Endothelial cell of umbilical vein (primary cell): ENCODE measurements around the gene MCF2L. TPM values are rescaled to one million over a fixed set of nuclear protein-coding genes. Genes with fewer than 3 reads are reported as not detected.
"Not testable (repeated sequence)": the region's sequence is repeated elsewhere in the genome, so short reads cannot be mapped to it uniquely, and the experiment has no call there.

Source experiments
- BruUV-seq: library from RNA; stranded (reverse); fragments of 400-500 nt; replicated peaks from 2 replicates; lab custom pipeline; 2021; lab: Mats Ljungman, UMichigan
- CTCF ChIA-PET: fragments of 300-600, 350-600 bp; sonication (Branson Sonifier 250); formaldehyde crosslinking; loops from one replicate; lab custom pipeline; 2021; ENCODE audit warnings: antibody characterized with exemption, inconsistent platforms; lab: Charles Lee
- POLR2A ChIA-PET: fragments of 300-600, 350-600 bp; sonication (Branson Sonifier 250); formaldehyde crosslinking; loops from one replicate; lab custom pipeline; 2021; ENCODE audit warnings: antibody characterized with exemption, inconsistent platforms; lab: Charles Lee
- DNase-seq: peaks from one replicate; pipeline ENCODE4 v3.0.0-alpha.2; 2011; ENCODE audit warnings: low read depth, low spot score
- FAIRE-seq: peaks from 2 replicates; lab custom pipeline; 2011; peaks lifted over from hg19 to GRCh38; lab: Jason Lieb, UNC
- H2AFZ ChIP-seq: 2 replicates; pipeline ENCODE4 v1.6.0; 2012; ENCODE audit warnings: low read depth, low read length, control low read depth, inconsistent platforms
- H3K27ac ChIP-seq: 2 replicates; pipeline ENCODE4 v1.5.1; 2011; ENCODE audit warnings: low read depth, mild to moderate bottlenecking, control low read depth, low read length, moderate library complexity; ENCODE audit not compliant: insufficient read depth
- H3K27me3 ChIP-seq, 2 experiments: 2 replicates each; pipeline versions ENCODE4 v1.6.0 to v1.6.1; 2011; ENCODE audit warnings: low read length in 2 of 2, mixed read lengths in 1 of 2; ENCODE audit not compliant: control insufficient read depth in 2 of 2, insufficient read depth in 2 of 2
- H3K36me3 ChIP-seq, 2 experiments: 2 replicates in 1 of 2; 3 replicates in 1 of 2; pipeline ENCODE4 v1.5.1; 2011; ENCODE audit warnings: low read length in 2 of 2, mild to moderate bottlenecking in 1 of 2, moderate library complexity in 1 of 2; ENCODE audit not compliant: control insufficient read depth in 2 of 2, insufficient read depth in 2 of 2; ENCODE audit errors: extremely low read depth in 1 of 2
- H3K4me1 ChIP-seq: 3 replicates; pipeline ENCODE4 v1.5.1; 2011; ENCODE audit warnings: mild to moderate bottlenecking, low read length; ENCODE audit not compliant: control insufficient read depth, insufficient read depth; ENCODE audit errors: extremely low read depth
- H3K4me2 ChIP-seq: 2 replicates; pipeline ENCODE4 v1.6.1; 2011; ENCODE audit warnings: low read length, control low read depth, mixed read lengths; ENCODE audit not compliant: insufficient read depth
- H3K4me3 ChIP-seq, 3 experiments: fragments of 200-600 bp in 1 of 3; sonication (generic), shearing (Covaris generic) in 1 of 3; replicated peaks in 1 of 3; 2 replicates each; pipeline ENCODE4 v1.5.1; 2011 to 2016; ENCODE audit warnings: control low read depth in 3 of 3, low read length in 3 of 3, mild to moderate bottlenecking in 2 of 3, inconsistent platforms in 1 of 3, low read depth in 1 of 3, moderate library complexity in 1 of 3; ENCODE audit not compliant: insufficient read depth in 1 of 3
- H3K79me2 ChIP-seq: 2 replicates; pipeline ENCODE4 v1.6.0; 2012; ENCODE audit warnings: low read length, inconsistent platforms; ENCODE audit not compliant: control insufficient read depth, insufficient read depth
- H3K9ac ChIP-seq: replicated peaks from 2 replicates; pipeline ENCODE3; 2011; ENCODE audit warnings: low read length, control low read depth; ENCODE audit not compliant: insufficient read depth; ENCODE audit errors: extremely low read depth
- H3K9me1 ChIP-seq: replicated peaks from 3 replicates; pipeline ENCODE4 v1.6.0; 2011; ENCODE audit warnings: mild to moderate bottlenecking, low read length; ENCODE audit not compliant: control insufficient read depth, insufficient read depth; ENCODE audit errors: extremely low read depth
- H3K9me3 ChIP-seq: replicated peaks from 2 replicates; pipeline ENCODE4 v1.5.1; 2012; ENCODE audit warnings: low read length, inconsistent platforms; ENCODE audit not compliant: control insufficient read depth, insufficient read depth
- H4K20me1 ChIP-seq: replicated peaks from 2 replicates; pipeline ENCODE3; 2011; ENCODE audit warnings: mild to moderate bottlenecking, low read length; ENCODE audit not compliant: control insufficient read depth, insufficient read depth; ENCODE audit errors: extremely low read depth
- EZH2 ChIP-seq: IDR thresholded peaks from 2 replicates; pipeline ENCODE4 v1.6.1; 2012; ENCODE audit warnings: borderline replicate concordance, low read depth, mild to moderate bottlenecking, moderate library complexity, low read length, inconsistent platforms; ENCODE audit not compliant: severe bottlenecking
- FOS ChIP-seq: IDR thresholded peaks from 2 replicates; pipeline ENCODE4 v1.6.1; 2011; ENCODE audit warnings: mild to moderate bottlenecking, low read length, moderate library complexity, borderline replicate concordance; ENCODE audit not compliant: insufficient read depth
- GATA2 ChIP-seq: IDR thresholded peaks from 2 replicates; pipeline ENCODE4 v1.7.0; 2011; ENCODE audit warnings: low read depth, mild to moderate bottlenecking, moderate library complexity, mixed read lengths, low read length; ENCODE audit not compliant: insufficient read length, insufficient read depth
- JUN ChIP-seq: IDR thresholded peaks from 2 replicates; pipeline ENCODE4 v1.6.1; 2011; ENCODE audit warnings: borderline replicate concordance, low read depth; ENCODE audit not compliant: insufficient read length, insufficient read depth
- MAX ChIP-seq: IDR thresholded peaks from 2 replicates; pipeline ENCODE4 v1.6.1; 2011; ENCODE audit not compliant: insufficient read depth, insufficient read length
- MYC ChIP-seq: IDR thresholded peaks from one replicate; pipeline ENCODE4 v1.6.1; 2011; ENCODE audit warnings: mild to moderate bottlenecking, low read depth, low read length
- POLR2A ChIP-seq: IDR thresholded peaks from 2 replicates; pipeline ENCODE4 v1.6.1; 2012; ENCODE audit warnings: low read depth, mild to moderate bottlenecking, control low read depth, low read length
- POLR2AphosphoS5 ChIP-seq: IDR thresholded peaks from 2 replicates; pipeline ENCODE4 v1.6.1; 2012; ENCODE audit warnings: low read depth, mild to moderate bottlenecking, control low read depth, low read length, moderate library complexity; ENCODE audit not compliant: insufficient read depth
- dilution Hi-C: fragments of 300-500 bp; cut with MboI; formaldehyde crosslinking; loops from one replicate; pipeline ENCODE4 v1.15.0; 2019; ENCODE audit warnings: low sequenced_read_pairs; ENCODE audit not compliant: extremely low pct_ligation_motif_present
- intact Hi-C: fragments of 100-400 bp; cut with micrococcal nuclease; formaldehyde crosslinking; loops from one replicate; pipeline ENCODE4 v1.10.0; 2022
- polyA plus RNA-seq, 4 experiments: library from polyadenylated mRNA; depleted of rRNA in 3 of 4; stranded (reverse) in 3 of 4; unstranded in 1 of 4; fragments of >200 nt; gene quantifications; 2 replicates each; pipeline versions ENCODE4 v1.2.1 to v1.2.3, GENCODE V29; 2011 to 2012; ENCODE audit warnings: missing spikeins in 1 of 4
- total RNA-seq: library from RNA; stranded (reverse); gene quantifications from 2 replicates; pipeline ENCODE4 v1.2.3, GENCODE V29; 2021
- TF ChIP-seq, protein P1 (sequence below), 2 donors: IDR thresholded peaks; 1 replicate in 1 of 2; 2 replicates in 1 of 2; pipeline ENCODE4 v1.5.1; 2011; ENCODE audit warnings: low read length in 2 of 2, mild to moderate bottlenecking in 2 of 2, moderate library complexity in 2 of 2, control low read depth in 1 of 2, inconsistent platforms in 1 of 2, low read depth in 1 of 2; ENCODE audit not compliant: insufficient read depth in 1 of 2; ENCODE audit errors: extremely low read depth in 1 of 2

Gene MCF2L
- total and polyA plus RNA-seq, 2 donors (not counting 3 experiments of a cell fraction or from before 2014, with no cell fraction given) = 0.33 to 0.58 TPM

GRCh38 chr13:113078902-113079780, 110.1 kb downstream of the MCF2L start:
- no peaks in the 10 kb centered on the region for H3K4me1 ChIP-seq
- no peak overlapping the region for H2AFZ ChIP-seq
- dilution Hi-C loops (no loop called here), intact Hi-C loops (no loop called here)
- H3K27me3 ChIP-seq = no peaks in the 10 kb centered on the region
- H4K20me1 ChIP-seq = no peaks in the 10 kb centered on the region
- no peaks in the 10 kb centered on the region for H3K9me3 ChIP-seq
- CTCF ChIA-PET = no interaction called here
- BruUV-seq = no TSS peak
- H3K4me3 ChIP-seq = no peak overlapping the region
- FAIRE-seq = no peak
- H3K36me3 ChIP-seq = no peaks in the 10 kb centered on the region
- H3K79me2 ChIP-seq = no peaks in the 10 kb centered on the region
- no peak for DNase-seq
- H3K4me2 ChIP-seq = no peak overlapping the region
- TF ChIP-seq MAX (no peak), FOS (no peak), JUN (no peak), EZH2 (no peak), MYC (no peak), POLR2AphosphoS5 (no peak), GATA2 (no peak), POLR2A (no peak)
- TF ChIP-seq, protein P1, sequence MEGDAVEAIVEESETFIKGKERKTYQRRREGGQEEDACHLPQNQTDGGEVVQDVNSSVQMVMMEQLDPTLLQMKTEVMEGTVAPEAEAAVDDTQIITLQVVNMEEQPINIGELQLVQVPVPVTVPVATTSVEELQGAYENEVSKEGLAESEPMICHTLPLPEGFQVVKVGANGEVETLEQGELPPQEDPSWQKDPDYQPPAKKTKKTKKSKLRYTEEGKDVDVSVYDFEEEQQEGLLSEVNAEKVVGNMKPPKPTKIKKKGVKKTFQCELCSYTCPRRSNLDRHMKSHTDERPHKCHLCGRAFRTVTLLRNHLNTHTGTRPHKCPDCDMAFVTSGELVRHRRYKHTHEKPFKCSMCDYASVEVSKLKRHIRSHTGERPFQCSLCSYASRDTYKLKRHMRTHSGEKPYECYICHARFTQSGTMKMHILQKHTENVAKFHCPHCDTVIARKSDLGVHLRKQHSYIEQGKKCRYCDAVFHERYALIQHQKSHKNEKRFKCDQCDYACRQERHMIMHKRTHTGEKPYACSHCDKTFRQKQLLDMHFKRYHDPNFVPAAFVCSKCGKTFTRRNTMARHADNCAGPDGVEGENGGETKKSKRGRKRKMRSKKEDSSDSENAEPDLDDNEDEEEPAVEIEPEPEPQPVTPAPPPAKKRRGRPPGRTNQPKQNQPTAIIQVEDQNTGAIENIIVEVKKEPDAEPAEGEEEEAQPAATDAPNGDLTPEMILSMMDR (IDR thresholded peaks at IDR 0.05; ENCODE audit: extremely low read depth in 1 of 2, insufficient read depth in 1 of 2, low read depth in 1 of 2, low read length in 2 of 2) = no peak
- POLR2A ChIA-PET = no interaction called here
- H3K27ac ChIP-seq = no peak overlapping the region
- no peak overlapping the region for H3K9ac ChIP-seq
- H3K9me1 ChIP-seq = no peaks in the 10 kb centered on the region

DNA sequence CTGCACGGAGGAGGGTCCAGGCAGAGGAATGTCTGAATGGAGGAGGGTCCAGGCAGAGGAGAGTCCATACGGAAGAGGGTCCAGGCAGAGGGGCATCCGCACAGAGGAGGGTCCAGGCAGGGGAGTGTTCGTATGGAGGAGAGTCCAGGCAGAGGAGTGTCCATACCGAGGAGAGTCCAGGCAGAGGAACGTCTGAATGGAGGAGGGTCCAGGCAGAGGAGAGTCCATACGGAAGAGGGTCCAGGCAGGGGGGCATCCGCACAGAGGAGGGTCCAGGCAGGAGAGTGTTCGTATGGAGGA, 110.7 kb downstream of the MCF2L start:
- H2AFZ ChIP-seq, H3K27ac ChIP-seq, H3K4me2 ChIP-seq, H3K36me3 ChIP-seq, FAIRE-seq, H3K9ac ChIP-seq, H3K27me3 ChIP-seq, H3K9me1 ChIP-seq, H3K9me3 ChIP-seq, H3K79me2 ChIP-seq, H4K20me1 ChIP-seq, H3K4me1 ChIP-seq, CTCF ChIA-PET, intact Hi-C loops, DNase-seq, BruUV-seq, H3K4me3 ChIP-seq, POLR2A ChIA-PET, dilution Hi-C loops: not testable (repeated sequence)
